Right lobe of liver (tissue), 4 donors: ENCODE measurements around the gene ADAMTS2.

ENCODE experiments used
- POLR2A ChIP-seq: fragments of 450-650 bp; IDR thresholded peaks from one replicate; pipeline ENCODE4 v1.6.1; 2017; ENCODE audit warnings: antibody characterized with exemption, mild to moderate bottlenecking
- TF ChIP-seq, protein P1 (sequence below), 4 donors: fragments of 200-600 bp in 3 of 4; fragments of 450-650 bp in 1 of 4; IDR thresholded peaks; one replicate each; pipeline versions ENCODE4 v1.5.1 to v1.8.0; 2016 to 2022; ENCODE audit warnings: antibody characterized with exemption in 4 of 4, mild to moderate bottlenecking in 2 of 4
- donor health status: DM: no; HTN: no; CAD: no.
- donor health status: DM: no; HTN: no; CAD: no.
- donor health status: DM: no; HTN: yes; CAD: no.

DNA sequence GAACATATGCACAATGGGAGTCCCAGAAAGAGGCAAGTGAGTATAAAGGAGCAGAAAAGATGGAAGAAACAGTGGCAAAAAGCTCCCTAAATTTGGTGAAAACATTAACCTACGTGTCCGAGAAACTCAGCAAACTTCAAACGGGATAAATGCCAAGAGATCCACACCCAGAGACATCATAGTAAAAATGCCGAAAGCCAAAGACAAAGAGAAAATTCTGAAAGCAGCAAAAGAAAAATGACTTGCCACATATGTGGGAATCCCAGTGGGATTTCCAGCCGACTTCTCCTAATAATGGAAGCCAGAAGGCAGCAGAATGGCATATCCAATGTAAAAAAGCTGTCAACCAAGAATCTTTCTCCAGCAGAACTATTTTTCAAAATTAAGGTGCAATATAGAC, 101.2 kb downstream of the ADAMTS2 start:
- no peak for TF ChIP-seq POLR2A
- TF ChIP-seq, protein P1, sequence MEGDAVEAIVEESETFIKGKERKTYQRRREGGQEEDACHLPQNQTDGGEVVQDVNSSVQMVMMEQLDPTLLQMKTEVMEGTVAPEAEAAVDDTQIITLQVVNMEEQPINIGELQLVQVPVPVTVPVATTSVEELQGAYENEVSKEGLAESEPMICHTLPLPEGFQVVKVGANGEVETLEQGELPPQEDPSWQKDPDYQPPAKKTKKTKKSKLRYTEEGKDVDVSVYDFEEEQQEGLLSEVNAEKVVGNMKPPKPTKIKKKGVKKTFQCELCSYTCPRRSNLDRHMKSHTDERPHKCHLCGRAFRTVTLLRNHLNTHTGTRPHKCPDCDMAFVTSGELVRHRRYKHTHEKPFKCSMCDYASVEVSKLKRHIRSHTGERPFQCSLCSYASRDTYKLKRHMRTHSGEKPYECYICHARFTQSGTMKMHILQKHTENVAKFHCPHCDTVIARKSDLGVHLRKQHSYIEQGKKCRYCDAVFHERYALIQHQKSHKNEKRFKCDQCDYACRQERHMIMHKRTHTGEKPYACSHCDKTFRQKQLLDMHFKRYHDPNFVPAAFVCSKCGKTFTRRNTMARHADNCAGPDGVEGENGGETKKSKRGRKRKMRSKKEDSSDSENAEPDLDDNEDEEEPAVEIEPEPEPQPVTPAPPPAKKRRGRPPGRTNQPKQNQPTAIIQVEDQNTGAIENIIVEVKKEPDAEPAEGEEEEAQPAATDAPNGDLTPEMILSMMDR (IDR thresholded peaks at IDR 0.05): no peak
